CD4-positive, alpha-beta T cell treated with Interleukin-15 for 4 hours (primary cell): Measurements from ENCODE around the gene ALPP.
"Not testable (repeated sequence)": the region's sequence is repeated elsewhere in the genome, so short reads cannot be mapped to it uniquely, and the experiment has no call there.

Source experiments
- DNase-seq: peaks from one replicate; pipeline ENCODE4 v3.0.0-alpha.2; 2020; ENCODE audit warnings: low spot score

ALPP gene

GRCh38 chr2:232406556-232407310 lies 28.2 kb downstream of the ALPP start, which contains the start of gene ALPG:
TSS of gene ALPG (plus strand) at chr2:232406844. CDS start at chr2:232406895, 51 bp downstream.
- DNase-seq, result no peak

- not testable (repeated sequence) for DNase-seq
Measured at GRCh38 chr2:232407428-232408150, 29.0 kb downstream of the ALPP start.

GRCh38 chr2:232408269-232408668 lies 29.7 kb downstream of the ALPP start:
- DNase-seq, result not testable (repeated sequence)

GRCh38 chr2:232409617-232410016 lies 31.1 kb downstream of the ALPP start:
- DNase-seq, result not testable (repeated sequence)

- no peak for DNase-seq
Measured at GRCh38 chr2:232410238-232410900, 31.8 kb downstream of the ALPP start.

- no peak for DNase-seq
Measured at GRCh38 chr2:232411901-232412629, 33.5 kb downstream of the ALPP start.

- DNase-seq, result no peak
Measured at GRCh38 chr2:232412986-232413385, 34.4 kb downstream of the ALPP start.

GRCh38 chr2:232415138-232415690 lies 36.7 kb downstream of the ALPP start:
- no peak for DNase-seq

GRCh38 chr2:232415736-232416520 lies 37.4 kb downstream of the ALPP start:
- DNase-seq, result no peak

GRCh38 chr2:232416521-232417470 lies 38.2 kb downstream of the ALPP start:
- no peak for DNase-seq

GRCh38 chr2:232417489-232417888 lies 38.9 kb downstream of the ALPP start:
- DNase-seq, result no peak

GRCh38 chr2:232418056-232418455 lies 39.5 kb downstream of the ALPP start:
- DNase-seq, result no peak

GRCh38 chr2:232418466-232419244 lies 40.1 kb downstream of the ALPP start:
- DNase-seq, result no peak

- DNase-seq, result no peak
Measured at GRCh38 chr2:232419245-232420072, 40.9 kb downstream of the ALPP start.

- DNase-seq, result no peak
Measured at GRCh38 chr2:232420073-232420454, 41.5 kb downstream of the ALPP start.

GRCh38 chr2:232420463-232421188 lies 42.1 kb downstream of the ALPP start:
- no peak for DNase-seq

GRCh38 chr2:232421189-232421785 lies 42.7 kb downstream of the ALPP start:
- DNase-seq, result no peak
